Measurements from ENCODE around the gene PRDM13. TPM values are rescaled to one million over a fixed set of nuclear protein-coding genes. Genes with fewer than 3 reads are reported as not detected.

PRDM13 gene
- total and polyA plus RNA-seq, 2 of the 13 experiments (the other 11 are each of a cell fraction or from before 2014, with no cell fraction given) = not detected

GRCh38 chr6:99568103-99568933 is 38.3 kb upstream of the PRDM13 start, which contains the start of gene CCNC (continued):
- no peak; the same call in 1 of the 2 replicates for TF ChIP-seq ARHGAP35 (CRISPR knock-in tag; IDR thresholded peaks at IDR 0.05; ENCODE audit: borderline replicate concordance)
- TF ChIP-seq CENPBD1 (CRISPR knock-in tag; IDR thresholded peaks at IDR 0.05; ENCODE audit: borderline replicate concordance, low read depth) = 0 out of 2 replicates have a peak, but pooled peaks have one; percentile 8
- peak; percentile 95; the same call in 1 of the 2 replicates for TF ChIP-seq YEATS4 (CRISPR knock-in tag; IDR thresholded peaks at IDR 0.05; ENCODE audit: borderline replicate concordance)
- 0 out of 2 replicates have a peak, but pooled peaks have one; percentile 65 for TF ChIP-seq SMYD3 (CRISPR knock-in tag; IDR thresholded peaks at IDR 0.05)
- TF ChIP-seq ZNF629 (CRISPR knock-in tag; conservative IDR thresholded peaks at IDR 0.05) = peak; percentile 57
- no peak for TF ChIP-seq ZMYM2 (CRISPR knock-in tag; IDR thresholded peaks at IDR 0.05)
- no peak; the same call in 1 of the 2 replicates for TF ChIP-seq ZNF605 (CRISPR knock-in tag; IDR thresholded peaks at IDR 0.05)
- no peak for TF ChIP-seq ZFP37 (CRISPR knock-in tag; IDR thresholded peaks at IDR 0.05; ENCODE audit: borderline replicate concordance)
- TF ChIP-seq HOXD1 (CRISPR knock-in tag; IDR thresholded peaks at IDR 0.05) = peak; percentile 90
- TF ChIP-seq KDM5A (IDR thresholded peaks at IDR 0.05; ENCODE audit: borderline replicate concordance, low read length) = peak; percentile 87
- peak; percentile 66; the same call in 1 of the 2 replicates for TF ChIP-seq ZC3H4 (CRISPR knock-in tag; IDR thresholded peaks at IDR 0.05; ENCODE audit: borderline replicate concordance)
- TF ChIP-seq SP5 (CRISPR knock-in tag; IDR thresholded peaks at IDR 0.05; ENCODE audit: borderline replicate concordance, low read depth) = peak; percentile 52; the same call in 1 of the 2 replicates
- peak; percentile 85 for TF ChIP-seq TOPORS (CRISPR knock-in tag; IDR thresholded peaks at IDR 0.05)
- TF ChIP-seq PLSCR1 (CRISPR knock-in tag; IDR thresholded peaks at IDR 0.05; ENCODE audit: borderline replicate concordance) = peak; percentile 72; the same call in 1 of the 2 replicates
- no peak for TF ChIP-seq HNRNPK (IDR thresholded peaks at IDR 0.05; ENCODE audit: low read depth, low read length, poor library complexity, severe bottlenecking)
- TF ChIP-seq SNAPC2 (CRISPR knock-in tag; IDR thresholded peaks at IDR 0.05) = peak; percentile 61; the same call in 1 of the 2 replicates
- TF ChIP-seq GPN1 (CRISPR knock-in tag; IDR thresholded peaks at IDR 0.05; ENCODE audit: borderline replicate concordance) = peak; percentile 48; the same call in 1 of the 2 replicates
- TF ChIP-seq NBN (conservative IDR thresholded peaks at IDR 0.05) = no peak
- TF ChIP-seq KLF11 (CRISPR knock-in tag; IDR thresholded peaks at IDR 0.05) = peak; percentile 69; the same call in 1 of the 2 replicates
- TF ChIP-seq POLR2AphosphoS5 (IDR thresholded peaks at IDR 0.05; ENCODE audit: low read depth, low read length) = peak; percentile 93
- peak; percentile 95; the same call in 1 of the 2 replicates for TF ChIP-seq ZNF441 (CRISPR knock-in tag; IDR thresholded peaks at IDR 0.05; ENCODE audit: borderline replicate concordance)
- no peak for TF ChIP-seq ZNF761 (CRISPR knock-in tag; conservative IDR thresholded peaks at IDR 0.05)
- peak; percentile 46; the same call in 1 of the 2 replicates for TF ChIP-seq GZF1 (CRISPR knock-in tag; IDR thresholded peaks at IDR 0.05)
- peak; percentile 71 for TF ChIP-seq HIVEP1 (CRISPR knock-in tag; IDR thresholded peaks at IDR 0.05)
- TF ChIP-seq CEBPZ (IDR thresholded peaks at IDR 0.05; ENCODE audit: low read length) = no peak
- peak; percentile 84; the same call in 1 of the 2 replicates for TF ChIP-seq SATB2 (CRISPR knock-in tag; IDR thresholded peaks at IDR 0.05)

Measured in HepG2 (cell line).